GM21786 (cell line): ENCODE data around the gene XAB2.

Experiments used
- ATAC-seq: cut with Tn5 transposase; IDR thresholded peaks from one replicate; pipeline ENCODE4 v1.9.1; 2021; ENCODE audit not compliant: unreplicated experiment

XAB2 gene

GRCh38 chr19:7629347-7630054, at the start of gene XAB2, which contains the start of gene PET100:
XAB2 (minus strand) TSS chr19:7629545; CDS start chr19:7629527, 18 bp downstream.
PET100 (plus strand) TSS chr19:7629793; CDS start chr19:7629834, 41 bp downstream.
- ATAC-seq: peak; percentile 90

DNA sequence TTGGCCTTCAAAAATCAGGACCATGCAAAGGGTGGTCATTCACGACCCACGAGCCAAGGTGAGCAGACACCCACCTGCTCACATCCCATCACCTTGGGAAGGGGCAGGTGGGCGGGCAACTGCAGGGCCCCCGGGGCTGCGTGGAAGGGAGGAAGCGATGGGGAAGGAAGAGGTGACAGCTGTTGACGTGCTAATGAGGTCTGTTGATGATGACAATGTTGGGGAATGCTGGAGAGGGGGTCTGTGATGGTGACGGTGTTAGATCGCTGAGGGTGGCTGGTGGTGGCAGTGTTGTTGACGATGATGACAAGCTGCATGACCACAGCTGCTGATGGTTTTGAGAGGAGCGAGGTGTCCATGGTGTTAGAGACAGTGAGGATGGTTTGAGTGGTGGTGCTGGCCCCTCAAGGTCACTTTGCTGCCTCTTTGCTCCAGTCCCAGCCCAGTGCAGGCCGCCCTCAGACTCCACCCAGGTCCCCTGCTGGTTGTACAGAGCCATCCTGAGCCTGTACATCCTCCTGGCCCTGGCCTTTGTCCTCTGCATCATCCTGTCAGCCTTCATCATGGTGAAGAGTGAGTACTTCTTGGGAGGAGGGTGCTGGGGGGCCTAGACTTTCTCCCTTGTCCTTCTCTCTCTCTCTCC, 48.4 kb upstream of the XAB2 start:
- no peak for ATAC-seq

- no peak for ATAC-seq
These were observed 47.5 kb upstream of the XAB2 start, which contains the start of gene MCEMP1 for GRCh38 chr19:7676854-7677253. MCEMP1 (plus strand) TSS chr19:7677090; CDS start chr19:7677121, 31 bp downstream.

GRCh38 chr19:7676376-7676775, 47.0 kb upstream of the XAB2 start:
- ATAC-seq: no peak

DNA sequence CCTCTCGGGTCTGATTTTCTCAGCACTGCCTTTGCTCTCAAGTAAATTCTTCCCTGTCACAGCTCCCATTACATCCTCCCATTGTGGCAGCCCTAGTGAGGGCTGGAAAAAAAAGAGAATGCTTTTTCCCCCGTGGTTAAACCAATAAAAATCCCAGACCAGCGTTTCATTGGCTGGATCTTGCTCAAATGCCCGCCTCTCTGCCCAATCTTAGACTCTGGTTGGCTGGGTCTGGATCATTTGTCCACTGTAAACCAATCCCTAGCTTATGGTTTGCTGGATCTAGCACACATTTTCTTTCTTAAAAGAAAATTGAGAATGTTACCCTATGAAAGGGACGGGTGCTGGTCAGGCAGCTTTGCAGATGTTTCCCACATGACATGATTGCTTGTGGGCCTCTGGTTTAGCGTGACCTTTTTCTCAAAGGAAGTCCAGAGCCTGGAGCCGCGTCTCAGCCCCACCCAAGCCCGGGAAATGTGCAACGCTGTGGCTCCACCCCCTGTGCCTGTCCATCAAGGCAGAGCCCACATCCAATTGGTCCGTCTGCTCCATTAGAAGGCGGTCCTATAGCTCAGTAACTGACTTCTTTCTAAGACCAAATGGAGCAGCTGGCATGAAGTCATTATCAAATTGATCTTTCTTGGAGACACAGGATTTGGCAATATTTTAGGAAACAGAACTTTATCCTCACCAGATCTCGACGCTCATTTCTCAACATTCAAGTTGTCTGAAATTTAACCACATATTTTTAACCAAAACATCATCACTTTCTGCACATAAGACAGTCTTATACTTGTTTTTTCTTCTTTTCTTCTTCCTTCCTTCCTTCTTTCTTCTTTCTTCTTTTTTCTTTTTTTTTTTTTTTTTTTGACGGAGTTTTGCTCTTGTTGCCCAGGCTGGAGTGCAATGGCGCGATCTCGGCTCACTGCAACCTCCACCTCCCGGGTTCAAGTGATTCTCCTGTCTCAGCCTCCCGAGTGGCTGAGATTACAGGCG, 45.0 kb upstream of the XAB2 start:
- ATAC-seq: no peak

GRCh38 chr19:7672522-7672921, 43.2 kb upstream of the XAB2 start:
- no peak for ATAC-seq

DNA sequence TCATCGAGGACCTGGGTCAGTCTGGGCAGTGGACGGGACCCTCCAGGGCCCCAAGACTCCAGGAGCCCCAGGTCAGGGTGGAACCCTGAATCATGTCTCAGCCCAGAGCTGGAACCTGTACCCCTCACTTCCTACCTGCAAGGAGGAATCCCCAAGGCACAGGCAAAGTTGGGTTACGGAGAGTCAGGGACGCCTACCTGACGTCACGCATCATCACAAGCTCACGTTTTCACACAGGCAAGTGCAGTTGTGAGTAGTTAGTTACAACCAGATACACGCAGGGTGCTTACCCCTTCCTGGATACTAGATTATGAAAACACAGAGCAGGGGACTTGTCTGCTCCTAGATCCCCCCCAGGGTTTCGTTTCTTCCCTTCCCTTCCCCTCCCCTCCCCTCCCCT, 41.4 kb upstream of the XAB2 start:
- ATAC-seq: no peak

DNA sequence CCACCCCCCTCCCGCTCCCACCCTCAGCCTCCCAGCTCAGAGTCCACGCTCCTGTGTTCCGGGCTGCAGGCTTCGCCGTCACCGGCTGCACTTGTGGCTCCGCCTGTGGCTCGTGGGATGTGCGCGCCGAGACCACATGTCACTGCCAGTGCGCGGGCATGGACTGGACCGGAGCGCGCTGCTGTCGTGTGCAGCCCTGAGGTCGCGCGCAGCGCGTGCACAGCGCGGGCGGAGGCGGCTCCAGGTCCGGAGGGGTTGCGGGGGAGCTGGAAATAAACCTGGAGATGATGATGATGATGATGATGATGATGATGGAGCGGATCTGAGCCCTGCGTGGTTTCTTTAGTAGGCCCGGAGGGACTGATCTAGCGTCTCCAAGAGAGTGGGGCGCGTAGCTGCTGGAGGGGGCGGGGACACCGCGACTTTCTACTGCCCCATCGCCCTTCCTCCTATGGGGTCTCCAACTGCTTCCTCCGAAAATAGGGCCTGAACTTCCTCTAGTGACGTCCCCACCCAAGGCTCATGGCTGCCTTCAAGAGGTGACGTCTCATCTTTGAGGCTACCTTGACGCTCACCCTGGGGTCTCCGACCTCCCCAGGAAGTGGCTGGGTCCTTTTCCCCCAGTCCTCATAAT, 40.9 kb upstream of the XAB2 start:
- no peak for ATAC-seq

GRCh38 chr19:7669641-7670040, 40.3 kb upstream of the XAB2 start:
- ATAC-seq: no peak

DNA sequence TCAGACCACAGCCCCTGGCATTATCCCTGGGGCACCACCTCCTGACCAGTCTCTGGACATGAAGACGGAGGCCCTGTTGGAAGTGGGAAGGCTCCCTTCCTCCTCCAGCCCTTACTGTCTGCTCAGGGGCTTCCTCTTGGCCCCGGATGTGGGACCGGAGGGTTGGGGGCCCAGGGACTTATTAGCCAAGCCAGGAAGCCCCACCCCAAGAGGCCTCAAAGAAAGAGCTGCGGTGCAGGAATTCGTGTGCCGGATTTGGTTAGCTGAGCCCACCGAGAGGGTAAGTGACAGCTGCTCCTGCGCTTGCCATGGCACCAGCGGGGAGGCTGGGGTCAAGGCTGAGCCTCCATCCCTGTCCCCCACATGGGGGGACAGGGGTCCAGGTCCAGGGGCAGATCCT, 39.5 kb upstream of the XAB2 start, which contains the start of gene RETN:
Gene RETN (plus strand): TSS at position 208 of the 400 bp plus-strand sequence. CDS start 278 bp downstream, outside the sequence.
- ATAC-seq: no peak

DNA sequence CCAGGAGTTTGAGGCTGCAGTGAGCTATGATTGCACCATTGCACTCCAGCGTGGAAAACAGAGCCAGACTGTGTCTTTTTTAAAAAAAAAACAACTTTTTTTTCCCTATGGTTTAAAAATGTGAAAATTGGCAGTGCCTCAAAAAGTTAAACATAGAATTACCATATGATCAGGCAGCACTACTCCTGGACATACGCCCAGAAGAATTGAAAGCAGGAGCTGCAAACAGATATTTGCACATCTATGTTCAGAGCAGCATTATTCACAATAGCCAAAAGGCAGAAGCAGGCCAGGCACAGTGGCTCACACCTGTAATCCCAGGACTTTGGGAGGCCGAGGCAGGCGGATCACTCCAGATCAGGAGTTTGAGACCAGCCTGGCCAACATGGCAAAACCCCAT, 35.7 kb upstream of the XAB2 start:
- no peak for ATAC-seq

- ATAC-seq: no peak
These were observed 34.4 kb upstream of the XAB2 start for GRCh38 chr19:7663706-7664105.

DNA sequence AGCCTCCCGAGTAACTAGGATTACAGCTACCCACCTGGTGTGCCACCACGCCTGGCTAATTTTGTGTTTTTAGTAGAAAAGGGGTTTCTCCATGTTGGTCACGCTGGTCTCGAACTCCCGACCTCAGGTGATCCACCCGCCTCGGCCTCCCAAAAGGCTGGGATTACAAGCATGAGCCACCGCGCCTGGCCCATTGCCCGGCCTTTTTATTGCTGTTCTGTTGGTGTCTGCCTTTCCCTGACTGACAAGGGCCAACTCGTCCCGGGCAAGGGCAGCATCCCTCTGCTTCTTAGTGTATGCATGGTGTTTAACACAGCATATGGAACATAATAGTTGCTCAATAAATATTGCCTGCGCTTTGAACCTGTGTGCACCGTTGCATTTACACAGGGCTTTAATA, 33.3 kb upstream of the XAB2 start:
- ATAC-seq: no peak

DNA sequence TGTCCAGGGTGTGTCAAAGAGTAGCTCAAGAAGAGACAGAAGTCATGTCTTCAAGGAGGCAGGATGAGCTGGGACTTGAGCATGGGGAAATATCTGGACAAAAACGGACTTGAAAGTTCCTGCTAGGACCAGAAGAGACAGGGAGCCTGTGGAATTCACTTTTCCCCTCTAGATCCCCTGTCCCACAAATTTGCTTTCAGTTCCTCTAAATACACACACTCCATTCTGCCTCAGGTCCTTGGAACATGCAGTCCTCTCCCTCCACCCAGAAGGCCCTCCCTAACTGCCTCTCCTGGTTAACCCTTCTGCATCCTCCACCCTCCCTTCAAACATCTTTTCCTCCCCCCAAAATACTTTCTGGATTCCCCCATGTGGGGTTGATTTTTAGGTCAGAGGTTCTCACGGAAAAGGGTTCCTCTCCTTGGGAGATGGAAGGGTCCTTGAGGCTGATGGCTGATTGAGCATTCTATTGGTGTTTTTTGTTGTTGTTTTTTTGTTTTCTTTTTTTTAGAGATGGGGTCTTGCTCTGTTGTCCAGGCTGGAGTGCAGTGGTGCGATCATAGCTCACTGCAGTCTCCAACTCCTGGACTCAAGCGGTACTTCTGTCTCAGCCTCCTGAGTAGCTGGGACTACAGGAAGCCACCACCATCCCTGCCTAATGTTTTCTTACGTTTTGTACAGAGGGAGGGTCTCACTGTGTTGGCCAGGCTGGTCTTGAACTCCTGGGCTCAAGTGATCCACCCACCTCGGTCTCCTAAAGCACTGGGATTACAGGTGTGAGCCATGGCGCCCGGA, 32.6 kb upstream of the XAB2 start:
- ATAC-seq: no peak

DNA sequence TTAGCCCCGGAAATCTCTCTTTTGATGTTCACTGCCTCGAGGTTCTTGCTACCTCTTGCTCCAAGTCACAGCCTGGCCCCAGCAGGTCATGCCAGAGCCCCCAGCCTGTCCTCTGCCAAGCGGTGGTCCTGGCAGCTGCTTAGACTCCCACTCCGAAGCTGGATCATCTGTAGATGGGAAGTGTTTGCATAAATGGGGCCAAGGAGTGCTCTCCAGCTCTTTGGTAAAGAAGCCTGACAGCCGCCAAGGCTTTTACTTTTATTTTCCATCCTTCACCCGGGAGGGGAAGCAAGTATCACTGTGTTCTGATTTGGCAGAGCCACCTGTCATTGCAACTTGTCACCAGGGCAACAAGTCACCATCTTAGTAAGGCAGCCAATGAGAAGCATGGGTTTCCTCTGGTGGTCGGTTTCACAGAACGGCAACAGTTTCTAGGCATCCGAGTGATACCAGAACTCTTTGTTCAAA, 28.9 kb upstream of the XAB2 start:
- peak; percentile 77 for ATAC-seq

GRCh38 chr19:7657131-7657751, 27.9 kb upstream of the XAB2 start:
- no peak for ATAC-seq

- ATAC-seq: no peak
These were observed 26.2 kb upstream of the XAB2 start for GRCh38 chr19:7655581-7655980.

DNA sequence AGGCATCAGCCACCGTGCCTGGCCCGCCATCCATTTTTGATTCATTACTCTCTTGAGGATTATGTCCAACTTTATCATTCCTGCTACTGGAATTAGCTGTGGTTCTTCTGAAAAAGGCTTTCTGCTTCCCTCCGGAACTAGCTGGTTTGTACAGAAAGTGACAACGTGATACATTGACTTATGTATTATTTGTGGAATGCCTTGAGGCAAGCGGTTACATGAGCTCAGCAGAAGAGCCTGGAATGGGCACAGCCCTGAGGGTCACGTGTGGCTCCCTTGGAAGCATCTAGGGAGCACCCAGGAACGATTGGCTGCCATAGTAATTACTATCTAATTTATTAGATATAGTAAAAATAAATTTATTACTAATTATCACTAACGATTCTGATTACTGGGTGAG, 25.1 kb upstream of the XAB2 start:
- ATAC-seq: no peak

DNA sequence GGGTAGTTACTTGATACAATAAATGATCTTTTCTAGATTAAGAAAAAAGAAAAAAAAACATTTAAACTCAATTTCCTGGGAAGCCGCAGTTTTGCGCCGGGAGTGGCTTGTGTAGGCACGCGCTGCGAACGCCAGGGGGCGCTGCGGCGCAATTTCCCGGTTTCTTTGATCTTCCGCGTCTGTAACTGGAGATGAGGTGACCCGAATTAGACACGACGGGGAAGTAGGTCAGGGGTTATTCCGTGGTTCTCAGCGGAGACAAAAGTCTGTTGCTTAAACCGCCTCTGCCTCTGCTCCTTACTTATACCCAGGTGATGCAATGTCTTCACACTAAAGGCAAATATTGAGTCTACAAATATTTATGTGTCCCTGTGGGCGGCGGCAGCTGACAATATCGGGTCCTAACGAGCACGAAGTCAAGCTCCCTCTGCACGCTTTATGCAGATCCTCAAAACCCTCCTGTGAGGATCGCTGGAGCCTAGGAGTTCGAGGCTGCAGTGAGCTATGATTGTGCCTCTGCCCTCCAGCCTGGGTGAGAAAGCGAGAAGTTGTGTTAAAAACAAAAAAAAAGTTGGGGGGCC, 22.8 kb upstream of the XAB2 start:
- no peak for ATAC-seq
